ENCODE results near the gene MIPOL1.

DNA sequence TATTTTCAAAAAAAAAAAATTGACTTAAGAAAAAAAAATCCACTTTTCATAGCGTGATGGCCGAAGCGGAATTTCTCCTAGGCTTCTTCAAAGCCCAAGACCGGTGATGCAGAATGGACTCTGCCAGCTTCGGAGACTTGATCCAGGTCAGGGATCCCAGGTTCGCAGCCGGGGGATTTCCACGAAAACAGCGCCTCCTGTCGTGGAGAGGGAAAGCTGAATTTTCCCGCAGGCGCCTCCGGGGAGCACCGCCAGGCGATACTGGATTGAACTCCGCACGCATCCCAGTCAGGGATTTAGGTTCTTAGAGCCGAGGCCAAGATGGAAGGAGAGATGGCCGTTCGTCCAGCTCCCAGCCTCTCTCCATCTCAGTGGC is 399.8 kb downstream of the MIPOL1 start:
- TF ChIP-seq CTCF (IDR thresholded peaks at IDR 0.05): peak in 1 of 3 experiments; percentile 34
- TF ChIP-seq POLR2A (IDR thresholded peaks at IDR 0.05): no peak
